ENCODE results near the gene NAA40. TPM values are rescaled to one million over a fixed set of nuclear protein-coding genes. Genes with fewer than 3 reads are reported as not detected.

The NAA40 gene
- total RNA-seq, 3 donors from 2014 or later = 5.9 to 27.4 (median 19.7) TPM

GRCh38 chr11:63993993-63994392 is 55.2 kb downstream of the NAA40 start:
- H3K36me3 ChIP-seq = no peaks in the 10 kb centered on the region
- no peak for TF ChIP-seq POLR2A (IDR thresholded peaks at IDR 0.05)
- no peak for TF ChIP-seq CTCF (IDR thresholded peaks at IDR 0.05)
- TF ChIP-seq POLR2AphosphoS5 (IDR thresholded peaks at IDR 0.05) = no peak

GRCh38 chr11:63996512-63996911 is 57.7 kb downstream of the NAA40 start:
- Histone ChIP-seq H3K27ac (no peak overlapping the region), H3K4me3 (no peak overlapping the region), H3K27me3 (no peaks in the 10 kb centered on the region), H3K4me1 (peaks cover 15 to 17% of the 10 kb centered on the region in 2 donors), H3K9me3 (no peaks in the 10 kb centered on the region), H3K36me3 (no peaks in the 10 kb centered on the region)
- DNase-seq (ENCODE audit: low spot score in 2 of 2) = no peak
- intact Hi-C loops (cut with DNase I; ENCODE audit: low total_unique reads) = loop anchor here (5.0 kb wide), 1 partner anchor 151 kb away; no protein-coding TSS in a partner anchor
- TF ChIP-seq POLR2A (IDR thresholded peaks at IDR 0.05) (no peak), POLR2AphosphoS5 (IDR thresholded peaks at IDR 0.05) (no peak), CTCF (IDR thresholded peaks at IDR 0.05) (no peak)

More at GRCh38 chr11:63993993-63994392, 55.2 kb downstream of the NAA40 start:
- H3K27me3 ChIP-seq = no peaks in the 10 kb centered on the region
- no peak overlapping the region for H3K4me3 ChIP-seq
- no peak overlapping the region for H3K27ac ChIP-seq
- intact Hi-C loops (cut with DNase I; ENCODE audit: low total_unique reads) = no loop called here
- no peak for DNase-seq (ENCODE audit: low spot score in 2 of 2)
- H3K4me1 ChIP-seq = peaks cover 2 to 4% of the 10 kb centered on the region in 2 donors
- no peaks in the 10 kb centered on the region for H3K9me3 ChIP-seq

GRCh38 chr11:63997104-63997700 is 58.4 kb downstream of the NAA40 start:
- H3K27me3 ChIP-seq = no peaks in the 10 kb centered on the region
- intact Hi-C loops (cut with DNase I; ENCODE audit: low total_unique reads) = loop anchor here (5.0 kb wide), 1 partner anchor 150 kb away; no protein-coding TSS in a partner anchor
- H3K4me1 ChIP-seq = peaks cover 15 to 17% of the 10 kb centered on the region in 2 donors
- DNase-seq (ENCODE audit: low spot score in 2 of 2) = no peak
- TF ChIP-seq POLR2AphosphoS5 (IDR thresholded peaks at IDR 0.05) (no peak), CTCF (IDR thresholded peaks at IDR 0.05) (no peak), POLR2A (IDR thresholded peaks at IDR 0.05) (no peak)
- no peak overlapping the region for H3K4me3 ChIP-seq
- H3K9me3 ChIP-seq = no peaks in the 10 kb centered on the region
- no peaks in the 10 kb centered on the region for H3K36me3 ChIP-seq
- no peak overlapping the region for H3K27ac ChIP-seq

- Histone ChIP-seq H3K36me3 (no peaks in the 10 kb centered on the region), H3K4me3 (no peak overlapping the region), H3K4me1 (peaks cover 15 to 17% of the 10 kb centered on the region in 2 donors), H3K9me3 (no peaks in the 10 kb centered on the region), H3K27me3 (no peaks in the 10 kb centered on the region), H3K27ac (no peak overlapping the region)
- no peak for DNase-seq (ENCODE audit: low spot score in 2 of 2)
- TF ChIP-seq POLR2A (IDR thresholded peaks at IDR 0.05) (no peak), POLR2AphosphoS5 (IDR thresholded peaks at IDR 0.05) (no peak), CTCF (IDR thresholded peaks at IDR 0.05) (no peak)
- intact Hi-C loops (cut with DNase I; ENCODE audit: low total_unique reads) = loop anchor here (5.0 kb wide), 1 partner anchor 149 kb away; no protein-coding TSS in a partner anchor
These were observed 59.1 kb downstream of the NAA40 start for GRCh38 chr11:63997801-63998337.
